Measurements from ENCODE around the gene GEMIN7.

The GEMIN7 gene

GRCh38 chr19:45128146-45128545 is 49.1 kb downstream of the GEMIN7 start:
- DNase-seq, result no peak

DNA sequence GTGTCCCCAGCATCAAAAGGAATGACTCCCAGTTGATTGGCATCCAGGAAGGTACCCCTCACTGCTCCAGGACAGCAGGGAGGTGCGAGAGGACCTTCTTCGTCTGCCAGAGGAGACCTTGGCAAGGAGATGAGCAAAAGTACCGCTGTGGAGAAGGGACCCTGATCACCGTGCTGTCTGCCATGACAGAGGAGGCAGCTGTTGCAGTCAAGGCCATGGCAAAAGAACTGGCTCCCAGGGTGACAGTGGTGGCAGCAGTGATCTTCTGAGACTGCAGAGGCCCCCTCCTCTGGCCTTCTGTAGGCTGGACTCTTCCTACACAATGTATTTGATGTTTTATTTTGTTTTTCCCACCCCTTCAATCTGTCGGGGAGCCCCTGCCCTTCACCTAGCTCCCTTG is 49.7 kb downstream of the GEMIN7 start:
- no peak for DNase-seq

GRCh38 chr19:45130236-45130635 is 51.2 kb downstream of the GEMIN7 start:
- DNase-seq, result no peak

DNA sequence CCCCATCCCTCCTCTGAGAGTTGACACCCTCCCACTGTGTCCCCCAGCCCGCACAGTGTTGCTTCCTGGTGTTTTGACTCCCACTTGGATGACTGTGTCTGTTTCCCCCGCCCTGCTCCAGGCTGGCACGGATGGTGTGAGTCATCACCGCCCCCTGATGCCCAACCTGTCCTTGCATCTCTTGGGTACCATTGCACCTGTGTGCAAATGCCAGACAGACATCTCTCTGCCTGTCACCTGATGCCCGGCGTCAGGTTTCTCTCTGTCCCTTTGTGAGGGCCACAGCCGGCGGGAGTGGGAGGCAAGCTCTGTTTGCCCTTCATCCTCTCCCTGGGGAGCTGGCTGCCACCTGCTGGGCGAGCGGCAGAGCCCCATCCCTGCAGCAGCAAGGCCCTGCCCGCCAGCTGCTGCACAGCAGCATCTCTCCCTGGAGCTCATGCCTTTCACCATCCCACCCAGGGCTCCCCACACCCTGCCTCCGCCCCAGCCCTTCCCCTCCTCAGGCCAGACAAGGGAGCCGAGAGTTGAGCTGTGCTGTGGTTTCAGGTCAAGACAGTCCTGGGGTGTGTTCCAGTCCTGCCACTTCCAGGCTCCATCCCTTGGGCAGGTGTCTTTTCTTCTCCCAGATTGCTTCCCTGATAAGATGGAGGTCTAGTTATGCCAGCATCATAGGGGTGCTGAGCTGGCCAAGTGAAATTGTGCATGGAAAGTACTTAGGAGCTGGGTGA is 52.0 kb downstream of the GEMIN7 start:
- DNase-seq, result no peak

DNA sequence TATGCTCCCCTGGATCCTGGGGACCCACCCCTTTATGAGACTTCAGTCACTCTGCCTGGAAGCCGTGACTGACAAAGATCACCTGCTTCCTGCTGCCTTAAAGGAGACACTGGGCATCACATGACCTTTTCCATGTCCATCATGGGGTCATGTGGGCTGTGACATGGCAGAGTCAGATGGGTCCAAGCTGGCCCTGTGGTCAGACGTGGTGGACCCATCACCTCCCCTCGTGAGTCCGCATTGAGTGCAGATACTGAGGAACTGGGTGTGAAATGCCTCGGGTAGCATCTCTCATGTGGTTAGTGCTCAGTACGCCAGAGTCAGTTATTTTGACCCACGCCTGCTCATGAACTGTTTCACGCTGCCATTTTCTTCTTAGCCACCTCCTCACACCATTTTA is 54.6 kb downstream of the GEMIN7 start:
- DNase-seq, result no peak

GRCh38 chr19:45135176-45135885 is 56.3 kb downstream of the GEMIN7 start:
- DNase-seq, result no peak

- no peak for DNase-seq
These were observed 57.6 kb downstream of the GEMIN7 start for GRCh38 chr19:45136507-45137178.

DNA sequence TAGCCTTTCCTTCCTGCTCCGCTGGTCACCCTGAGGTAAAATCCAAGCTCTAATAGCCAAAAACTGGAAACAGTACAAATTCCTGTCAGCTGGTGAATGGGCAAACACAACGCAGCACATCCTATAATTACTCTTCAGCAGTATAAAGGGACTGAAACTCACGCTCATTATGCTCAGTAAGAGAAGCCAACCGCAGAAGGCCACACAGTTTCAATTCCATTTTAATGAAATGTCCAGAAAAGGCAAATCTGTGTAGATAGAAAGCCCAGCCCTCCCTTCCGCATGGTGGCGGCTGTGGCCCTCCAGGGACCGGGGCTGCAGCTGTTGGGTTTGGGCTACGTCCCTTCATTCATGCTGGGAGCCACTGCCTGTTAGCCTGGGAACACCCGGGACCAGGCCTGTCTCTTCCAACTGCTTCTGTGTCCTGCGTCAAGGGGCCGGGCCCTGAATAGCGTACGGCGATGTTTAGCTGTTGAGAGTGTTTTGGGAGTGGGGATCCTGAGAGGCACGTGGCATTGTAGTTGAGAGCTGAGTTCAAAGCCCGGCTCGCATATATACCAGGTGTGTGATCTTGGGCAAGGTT is 58.2 kb downstream of the GEMIN7 start:
- no peak for DNase-seq

- no peak for DNase-seq
These were observed 59.3 kb downstream of the GEMIN7 start for GRCh38 chr19:45138303-45138751.

DNA sequence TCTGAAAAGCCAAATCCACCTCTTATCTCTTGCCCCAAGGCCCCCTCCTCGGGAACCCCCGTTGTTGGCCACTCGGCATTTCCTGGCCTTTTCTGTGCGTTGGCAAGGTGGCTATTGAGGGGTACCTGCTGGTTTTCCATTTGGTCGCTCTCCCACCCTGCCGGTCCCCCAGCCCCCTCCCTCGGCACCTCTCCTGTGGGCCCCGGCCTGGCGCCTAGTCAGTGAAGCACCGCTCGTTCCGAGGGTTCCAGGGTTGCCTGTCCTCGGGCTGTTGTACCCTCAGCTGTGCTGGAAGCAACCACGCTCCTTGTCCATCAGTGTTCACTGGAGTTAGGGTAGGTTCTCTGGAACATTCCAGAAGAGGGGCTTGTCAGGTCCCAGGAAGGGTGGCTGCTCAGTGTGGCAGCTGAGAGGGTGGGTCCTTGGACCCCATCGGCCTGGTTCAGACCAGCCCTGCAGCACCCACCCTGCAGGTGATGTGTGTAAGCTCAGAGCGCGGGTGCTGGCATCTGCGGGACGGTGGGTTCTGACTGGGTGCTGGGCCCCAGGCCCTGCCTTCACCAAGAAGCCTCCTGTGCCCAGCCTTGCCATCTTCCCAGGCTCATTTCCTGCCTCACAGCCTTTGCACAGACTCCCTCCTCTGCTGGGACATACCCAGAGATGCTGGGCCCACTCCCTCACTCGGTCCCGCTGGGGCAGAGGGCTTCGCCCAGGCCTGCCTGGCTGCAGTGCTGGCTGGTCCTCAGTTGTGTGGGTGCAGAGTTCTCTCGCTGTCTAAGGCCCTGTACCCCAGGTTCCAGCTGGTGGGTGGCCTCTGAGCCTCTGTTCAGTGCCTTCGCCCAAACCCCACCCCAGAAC is 60.5 kb downstream of the GEMIN7 start:
- no peak for DNase-seq

DNA sequence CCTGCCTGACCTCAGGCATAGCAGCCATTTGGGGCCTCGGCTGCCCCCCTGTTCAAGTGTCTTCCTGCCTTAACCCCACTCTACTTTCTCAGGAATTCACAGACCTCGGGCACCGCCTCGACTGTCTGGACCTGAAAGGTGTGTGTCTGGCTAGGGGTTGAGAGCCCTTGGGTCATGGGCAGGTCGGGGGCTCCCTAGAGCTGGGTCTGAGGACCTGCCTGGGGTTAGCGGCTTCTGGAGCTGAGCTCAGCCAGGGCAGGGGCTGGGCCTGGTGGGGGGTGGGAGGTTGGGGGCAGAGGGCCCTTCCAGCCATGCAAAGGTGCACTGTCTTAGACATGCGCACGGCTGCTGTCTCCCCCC is 61.1 kb downstream of the GEMIN7 start:
- DNase-seq, result no peak

- DNase-seq, result no peak
These were observed 61.5 kb downstream of the GEMIN7 start for GRCh38 chr19:45140533-45140932.
